GM23248 (cell line): ENCODE data around the gene RBM15B. TPM values are rescaled to one million over a fixed set of nuclear protein-coding genes. Genes with fewer than 3 reads are reported as not detected.
"Not testable (repeated sequence)": the region's sequence is repeated elsewhere in the genome, so short reads cannot be mapped to it uniquely, and the experiment has no call there.

Source experiments
- DNase-seq: peaks from one replicate; pipeline ENCODE4 v3.0.0-alpha.2; 2015
- H2AFZ ChIP-seq: fragments of 200-600 bp; sonication (generic); 2 replicates; pipeline ENCODE4 v1.6.1; 2016; ENCODE audit warnings: antibody characterized with exemption
- H3F3A ChIP-seq: fragments of 200-600 bp; sonication (generic); 2 replicates; pipeline ENCODE4 v1.6.1; 2016; ENCODE audit warnings: mild to moderate bottlenecking, antibody characterized with exemption, mixed run types; ENCODE audit not compliant: insufficient read depth
- H3K27ac ChIP-seq: fragments of 200-600 bp; sonication (generic); 2 replicates; pipeline ENCODE4 v1.5.1; 2016; ENCODE audit warnings: mild to moderate bottlenecking
- H3K27me3 ChIP-seq: fragments of 200-600 bp; sonication (generic); replicated peaks from 2 replicates; pipeline ENCODE4 v1.6.1; 2016; ENCODE audit warnings: mild to moderate bottlenecking; ENCODE audit not compliant: insufficient read depth
- H3K36me3 ChIP-seq: fragments of 200-600 bp; sonication (generic); 2 replicates; pipeline ENCODE4 v1.6.1; 2016; ENCODE audit warnings: low read depth, mild to moderate bottlenecking
- H3K4me1 ChIP-seq: fragments of 200-600 bp; sonication (generic); 2 replicates; pipeline ENCODE4 v1.6.1; 2016; ENCODE audit warnings: mild to moderate bottlenecking; ENCODE audit not compliant: insufficient read depth
- H3K4me2 ChIP-seq: fragments of 200-600 bp; sonication (generic); one replicate; pipeline ENCODE4 v1.6.1; 2016; ENCODE audit warnings: mild to moderate bottlenecking; ENCODE audit not compliant: unreplicated experiment
- H3K4me3 ChIP-seq: fragments of 200-600 bp; sonication (generic); 2 replicates; pipeline ENCODE4 v1.5.1; 2016; ENCODE audit warnings: mild to moderate bottlenecking
- H3K79me2 ChIP-seq: fragments of 200-600 bp; sonication (generic); 2 replicates; pipeline ENCODE4 v1.6.1; 2016; ENCODE audit warnings: mild to moderate bottlenecking; ENCODE audit not compliant: insufficient read depth
- H3K9ac ChIP-seq: fragments of 200-600 bp; sonication (generic); 2 replicates; pipeline ENCODE4 v1.6.1; 2016; ENCODE audit warnings: mild to moderate bottlenecking
- H3K9me2 ChIP-seq: fragments of 200-600 bp; sonication (generic); 2 replicates; pipeline ENCODE4 v1.6.1; 2016; ENCODE audit warnings: mixed run types, mild to moderate bottlenecking, moderate library complexity; ENCODE audit not compliant: insufficient read depth
- H3K9me3 ChIP-seq: fragments of 200-600 bp; sonication (generic); one replicate; pipeline ENCODE4 v1.6.1; 2017; ENCODE audit warnings: low read depth
- H4K20me1 ChIP-seq: fragments of 200-600 bp; sonication (generic); 2 replicates; pipeline ENCODE4 v1.6.0; 2016; ENCODE audit not compliant: insufficient read depth
- EZH2 ChIP-seq: fragments of 200-600 bp; sonication (generic); IDR thresholded peaks from 2 replicates; pipeline ENCODE4 v1.6.1; 2018; ENCODE audit warnings: antibody characterized with exemption, mild to moderate bottlenecking; ENCODE audit not compliant: insufficient read depth, poor library complexity, severe bottlenecking
- EZH2phosphoT487 ChIP-seq: fragments of 200-600 bp; sonication (generic); IDR thresholded peaks from 2 replicates; pipeline ENCODE4 v1.6.1; 2018; ENCODE audit warnings: antibody characterized with exemption, moderate library complexity, mild to moderate bottlenecking, low read depth; ENCODE audit not compliant: insufficient read depth
- WGBS, 2 experiments: methylation state at CpG; one replicate each; pipeline ENCODE4 v1.1.6; 2015 to 2017; ENCODE audit warnings: low lambda C conversion rate in 2 of 2, low coverage in 1 of 2; ENCODE audit errors: missing lambda C conversion rate in 2 of 2; 5-methylcytosine and 5-hydroxymethylcytosine counted together
- in situ Hi-C: fragments of 300-500 bp; cut with MboI; formaldehyde crosslinking; loops from 2 replicates; pipeline ENCODE4 v1.15.0; 2020
- polyA plus RNA-seq: library from polyadenylated mRNA; unstranded; fragments of >200 nt; fragmentation: Nextera tagmentation; extraction: Ambion mirVana; gene quantifications from 2 replicates; pipeline ENCODE4 v1.2.1, GENCODE V29; 2016
- total RNA-seq: library from RNA; depleted of rRNA; stranded (reverse); fragments of >200 nt; shearing (Covaris generic); gene quantifications from 2 replicates; pipeline ENCODE4 v1.2.3, GENCODE V29; 2014

RBM15B gene
- total and polyA plus RNA-seq, 2 experiments from 2014 or later, result 13.3 to 21.2 TPM

GRCh38 chr3:51386159-51386851 is 4.8 kb upstream of the RBM15B start:
- in situ Hi-C loops, result no loop called here
- H3K27ac ChIP-seq, result no peak overlapping the region; the same call in 1 of the 2 replicates
- WGBS, 2 experiments, result 23 to 26% methylated on average over 8 of the region's 8 CpGs

GRCh38 chr3:51386852-51387229 is 4.2 kb upstream of the RBM15B start:
- Histone ChIP-seq H2AFZ (no peak overlapping the region), H3K4me2 (peak overlapping the region; percentile 75), H3F3A (peaks cover 27% of the 10 kb centered on the region), H4K20me1 (no peaks in the 10 kb centered on the region), H3K4me1 (peaks cover 16% of the 10 kb centered on the region), H3K9ac (peak overlapping the region; percentile 98), H3K27me3 (no peaks in the 10 kb centered on the region), H3K9me2 (no peaks in the 10 kb centered on the region), H3K9me3 (no peaks in the 10 kb centered on the region), H3K27ac (peak overlapping the region; percentile 10; the same call in 1 of the 2 replicates), H3K4me3 (peak overlapping the region; percentile 98), H3K79me2 (peaks cover 57% of the 10 kb centered on the region), H3K36me3 (no peaks in the 10 kb centered on the region; the same call in 1 of the 2 replicates)
- no peak for TF ChIP-seq EZH2phosphoT487
- TF ChIP-seq EZH2, result no peak
- 82 to 84% methylated on average over 5 of the region's 5 CpGs for WGBS, 2 experiments
- in situ Hi-C loops, result no loop called here
- no peak for DNase-seq

More at GRCh38 chr3:51386159-51386851, 4.8 kb upstream of the RBM15B start:
- Histone ChIP-seq H3K9ac (peak overlapping the region; percentile 98), H3K9me3 (no peaks in the 10 kb centered on the region), H3K4me3 (peak overlapping the region; percentile 98), H3K36me3 (no peaks in the 10 kb centered on the region; the same call in 1 of the 2 replicates), H3K4me2 (peak overlapping the region; percentile 75), H3K27me3 (no peaks in the 10 kb centered on the region), H3K79me2 (peaks cover 54% of the 10 kb centered on the region), H4K20me1 (no peaks in the 10 kb centered on the region), H3K4me1 (peaks cover 16% of the 10 kb centered on the region), H3K9me2 (no peaks in the 10 kb centered on the region), H2AFZ (no peak overlapping the region), H3F3A (peaks cover 27% of the 10 kb centered on the region)
- TF ChIP-seq EZH2 (no peak), EZH2phosphoT487 (no peak)
- peak; percentile 37 for DNase-seq

GRCh38 chr3:51387281-51387680 is 3.8 kb upstream of the RBM15B start:
- Histone ChIP-seq H3F3A (peaks cover 27% of the 10 kb centered on the region), H3K9ac (peak overlapping the region; percentile 98), H3K4me3 (peak overlapping the region; percentile 98), H3K4me2 (peak overlapping the region; percentile 75), H3K4me1 (peaks cover 19% of the 10 kb centered on the region), H3K79me2 (peaks cover 61% of the 10 kb centered on the region), H3K27ac (peak overlapping the region; percentile 10; the same call in 1 of the 2 replicates)
- H4K20me1 ChIP-seq, H3K9me2 ChIP-seq, H3K9me3 ChIP-seq, DNase-seq, H3K27me3 ChIP-seq, H3K36me3 ChIP-seq, H2AFZ ChIP-seq, in situ Hi-C loops: not testable (repeated sequence)
- 73 to 83% methylated on average over 6 of the region's 6 CpGs for WGBS, 2 experiments

- H3F3A ChIP-seq, result peaks cover 27% of the 10 kb centered on the region
- DNase-seq, result peak; percentile 43
- 64% methylated on average over 6 of the region's 6 CpGs for whole genome bisulfite sequencing, 2 experiments
- peaks cover 26% of the 10 kb centered on the region for H3K4me1 ChIP-seq
- H2AFZ ChIP-seq, result no peak overlapping the region
- H3K36me3 ChIP-seq, result no peaks in the 10 kb centered on the region; the same call in 1 of the 2 replicates
- peaks cover 68% of the 10 kb centered on the region for H3K79me2 ChIP-seq
- H3K27me3 ChIP-seq, result no peaks in the 10 kb centered on the region
- H3K9ac ChIP-seq, result 0 out of 2 replicates have a peak overlapping the region, but pooled peaks have one; percentile 26
- in situ Hi-C loops, result no loop called here
- H3K4me2 ChIP-seq, result no peak overlapping the region
- no peak overlapping the region for H3K27ac ChIP-seq
- H3K9me3 ChIP-seq, result no peaks in the 10 kb centered on the region
- H3K9me2 ChIP-seq, result no peaks in the 10 kb centered on the region
- no peaks in the 10 kb centered on the region for H4K20me1 ChIP-seq
- H3K4me3 ChIP-seq, result no peak overlapping the region
- TF ChIP-seq EZH2 (no peak), EZH2phosphoT487 (no peak)
Observed at GRCh38 chr3:51388286-51389029, 2.6 kb upstream of the RBM15B start.
